GM06990 (cell line): ENCODE results near the gene RIMS4.

Experiments
- DNase-seq: peaks from one replicate; pipeline ENCODE4 v3.0.0-alpha.2; 2011; ENCODE audit not compliant: insufficient read length; ENCODE audit errors: extremely low read depth
- H3K27me3 ChIP-seq: replicated peaks from 2 replicates; pipeline ENCODE4 v1.6.0; 2011; ENCODE audit warnings: low read length; ENCODE audit not compliant: control insufficient read depth, insufficient read depth
- H3K36me3 ChIP-seq: 2 replicates; pipeline ENCODE4 v1.5.1; 2011; ENCODE audit warnings: low read length; ENCODE audit not compliant: control insufficient read depth, insufficient read depth
- H3K4me3 ChIP-seq: replicated peaks from 2 replicates; pipeline ENCODE4 v1.5.1; 2011; ENCODE audit warnings: low read depth, mild to moderate bottlenecking, control low read depth, low read length
- CTCF ChIP-seq: IDR thresholded peaks from 2 replicates; pipeline ENCODE4 v1.5.1; 2011; ENCODE audit warnings: low read length, control low read depth, mild to moderate bottlenecking, inconsistent platforms; ENCODE audit not compliant: insufficient read depth, poor library complexity, severe bottlenecking

The RIMS4 gene

GRCh38 chr20:44754554-44754953, 55.8 kb downstream of the RIMS4 start:
- Histone ChIP-seq H3K4me3 (no peak overlapping the region), H3K36me3 (no peaks in the 10 kb centered on the region), H3K27me3 (no peaks in the 10 kb centered on the region; the same call in none of the 2 replicates)
- no peak for TF ChIP-seq CTCF
- DNase-seq, result no peak

- DNase-seq, result no peak
- no peak for TF ChIP-seq CTCF
- Histone ChIP-seq H3K27me3 (no peaks in the 10 kb centered on the region; the same call in none of the 2 replicates), H3K36me3 (no peaks in the 10 kb centered on the region), H3K4me3 (no peak overlapping the region)
These were observed 58.0 kb downstream of the RIMS4 start for GRCh38 chr20:44752099-44752931.

- H3K27me3 ChIP-seq, result peaks cover 2% of the 10 kb centered on the region
- no peak for TF ChIP-seq CTCF
- peak; percentile 28 for DNase-seq
- no peaks in the 10 kb centered on the region for H3K36me3 ChIP-seq
- no peak overlapping the region for H3K4me3 ChIP-seq
These were observed 60.1 kb downstream of the RIMS4 start for GRCh38 chr20:44750081-44750805.

GRCh38 chr20:44748005-44748370, 62.4 kb downstream of the RIMS4 start:
- Histone ChIP-seq H3K27me3 (peaks cover 2% of the 10 kb centered on the region), H3K36me3 (no peaks in the 10 kb centered on the region), H3K4me3 (no peak overlapping the region)
- no peak for TF ChIP-seq CTCF
- DNase-seq, result no peak

- peaks cover 2% of the 10 kb centered on the region for H3K27me3 ChIP-seq
- H3K4me3 ChIP-seq, result no peak overlapping the region
- DNase-seq, result no peak
- peak; percentile 77 for TF ChIP-seq CTCF
- no peaks in the 10 kb centered on the region for H3K36me3 ChIP-seq
These were observed 63.0 kb downstream of the RIMS4 start for GRCh38 chr20:44747166-44748004.
